DMS 273 (cell line): ENCODE data around the gene GPR78.
"Not testable (repeated sequence)": the region's sequence is repeated elsewhere in the genome, so short reads cannot be mapped to it uniquely, and the experiment has no call there.

Experiments
- DNase-seq: peaks from one replicate; lab custom pipeline; 2025; ENCODE audit not compliant: unreplicated experiment; lab: John Stamatoyannopoulos, UW

GPR78 gene

DNA sequence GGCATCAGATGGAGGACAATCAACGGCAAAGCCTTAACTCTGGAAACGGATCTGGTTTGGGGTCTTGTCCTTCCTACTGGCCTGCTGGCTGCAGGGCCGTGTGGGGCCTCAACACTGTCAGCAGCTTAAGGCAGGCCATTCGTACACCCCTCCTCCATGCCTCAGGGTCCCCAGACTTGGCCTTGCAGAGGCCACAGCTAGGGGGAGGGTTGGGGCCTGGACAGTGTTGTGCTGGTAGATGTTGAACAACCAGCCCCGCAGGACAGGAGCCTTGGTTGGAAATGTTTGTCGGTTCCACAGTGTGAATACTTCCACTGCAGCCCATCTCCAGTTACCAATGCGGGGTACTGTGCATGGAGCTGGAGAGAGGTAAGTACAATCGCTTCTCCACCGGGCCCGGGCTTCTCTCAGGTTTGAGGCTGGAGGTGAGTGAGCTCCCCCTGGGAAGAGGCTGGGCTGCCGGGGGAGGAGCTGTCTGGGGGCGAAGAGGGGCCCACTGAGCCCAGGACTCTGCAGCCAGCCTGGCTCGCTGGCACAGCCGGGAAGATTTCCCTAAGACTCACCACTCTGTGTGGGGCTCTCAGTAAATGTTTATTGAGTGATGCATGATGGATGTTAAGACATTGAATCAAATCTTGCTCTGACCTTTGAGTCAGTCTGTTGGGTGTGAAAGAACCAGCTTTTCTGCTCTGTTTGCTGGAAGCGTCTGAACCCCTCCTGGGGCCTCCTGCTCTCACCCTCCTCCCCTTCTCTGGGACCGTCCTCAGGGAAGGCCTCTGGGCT, 19.7 kb upstream of the GPR78 start:
- no peak for DNase-seq

GRCh38 chr4:8564595-8564994, 15.6 kb upstream of the GPR78 start:
- DNase-seq: no peak

GRCh38 chr4:8568068-8568668, 12.0 kb upstream of the GPR78 start:
- no peak for DNase-seq

DNA sequence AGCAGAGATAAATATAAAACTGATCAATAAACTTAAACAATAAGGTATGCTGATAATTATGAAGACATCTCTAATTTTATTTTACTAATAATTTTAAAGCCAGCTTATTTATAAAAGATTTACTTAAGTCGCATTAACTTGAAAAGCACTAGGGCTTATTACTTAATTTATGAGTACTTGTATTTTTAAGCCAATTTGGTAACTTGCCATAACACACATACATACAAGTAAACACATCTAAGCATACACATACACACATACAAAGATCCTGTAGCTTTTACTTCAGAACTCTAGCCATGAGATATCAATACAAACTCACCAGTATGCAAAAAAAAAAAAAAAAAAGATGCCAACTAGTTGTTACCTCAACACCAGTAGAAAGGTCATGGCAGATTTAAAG, 10.0 kb upstream of the GPR78 start:
- no peak for DNase-seq

DNA sequence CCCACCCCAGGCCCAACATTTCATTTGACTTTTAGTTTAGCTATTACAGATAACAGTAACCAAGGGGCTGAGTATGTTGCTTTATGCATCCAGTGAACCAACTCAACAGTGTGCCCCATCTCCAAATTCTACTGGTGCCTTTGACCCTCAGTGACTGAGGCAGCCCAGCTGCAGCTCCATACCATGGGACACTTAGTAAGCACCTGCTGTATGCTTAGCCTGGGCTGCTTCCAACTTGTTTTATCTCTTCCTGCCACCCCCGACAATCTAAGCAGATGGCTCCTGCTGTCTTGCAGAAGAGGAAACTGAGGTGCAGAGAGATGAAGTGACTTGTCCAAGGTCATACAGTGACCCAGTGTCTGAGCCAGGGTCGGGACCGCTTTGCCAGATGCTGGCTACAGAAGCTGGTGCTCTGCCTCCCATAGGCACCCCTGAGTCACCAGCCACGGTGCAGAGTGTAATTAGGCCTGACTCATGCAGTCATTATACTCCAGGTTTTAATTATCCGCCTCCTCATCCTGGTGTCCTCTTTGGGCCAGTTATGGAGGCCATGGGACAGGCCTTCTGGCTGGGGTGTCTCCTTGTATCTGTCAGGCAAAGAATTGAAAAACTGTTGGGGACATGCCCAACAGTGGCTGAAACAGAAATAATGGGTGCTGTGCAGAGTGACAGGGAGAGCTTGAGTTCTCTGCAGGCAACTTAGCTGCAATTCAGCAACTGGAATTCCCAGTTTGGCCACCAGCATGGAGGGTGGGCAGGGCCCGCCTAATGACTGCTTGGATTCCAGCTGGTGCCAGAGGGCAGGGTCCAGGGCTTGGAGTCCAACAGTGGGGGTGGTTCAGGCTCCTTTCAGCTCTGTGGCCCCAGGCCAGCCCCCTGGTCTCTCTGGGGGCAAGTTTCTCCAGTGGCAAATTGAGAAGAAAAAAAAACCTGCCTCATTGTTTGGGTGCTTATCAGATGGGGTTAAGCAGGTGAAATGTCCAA, 8.2 kb upstream of the GPR78 start:
- DNase-seq: no peak

DNA sequence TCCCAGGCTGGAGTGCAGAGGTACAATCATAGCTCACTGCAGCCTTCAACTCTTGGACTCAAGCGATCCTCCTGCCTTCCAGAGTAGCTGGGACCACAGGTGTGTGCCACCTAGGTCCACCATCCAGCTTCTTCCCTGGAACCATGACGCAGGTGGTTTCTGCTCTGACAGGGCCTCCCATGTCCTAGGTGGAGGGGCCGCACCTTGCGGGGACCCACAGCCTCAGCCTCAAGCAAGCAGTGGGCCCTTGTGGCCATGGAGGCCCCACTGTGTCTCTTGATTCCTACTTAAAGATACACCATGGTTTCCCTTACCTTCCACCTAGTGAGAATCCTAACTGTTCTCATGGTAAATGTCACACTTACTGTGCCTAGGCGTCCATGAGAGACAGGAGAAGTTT, 6.9 kb upstream of the GPR78 start:
- no peak for DNase-seq

- DNase-seq: no peak
These were observed 5.3 kb upstream of the GPR78 start for GRCh38 chr4:8574796-8575370.

DNA sequence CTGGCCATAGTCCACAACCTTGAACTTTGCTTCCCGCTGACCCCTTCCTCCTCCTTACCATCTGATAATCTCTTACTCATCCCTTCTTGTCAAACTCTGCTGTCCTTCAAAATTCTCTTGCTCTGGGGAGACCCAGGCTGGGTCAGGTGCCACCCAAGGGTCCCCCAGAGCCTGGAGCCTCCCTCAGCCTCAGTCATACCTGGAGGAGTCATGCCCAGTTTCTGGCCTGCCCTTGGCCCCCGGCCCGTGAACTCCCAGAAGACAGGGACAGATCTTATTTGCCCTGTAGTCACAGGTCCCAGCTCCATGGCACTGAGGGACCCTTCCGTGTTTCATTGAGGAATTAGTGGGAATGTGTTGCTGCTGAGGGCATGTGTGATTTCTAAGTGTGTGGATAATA, 4.7 kb upstream of the GPR78 start:
- DNase-seq: no peak

GRCh38 chr4:8576591-8576990, 3.6 kb upstream of the GPR78 start:
- DNase-seq: not testable (repeated sequence)

GRCh38 chr4:8577046-8577445, 3.1 kb upstream of the GPR78 start:
- DNase-seq: no peak

DNA sequence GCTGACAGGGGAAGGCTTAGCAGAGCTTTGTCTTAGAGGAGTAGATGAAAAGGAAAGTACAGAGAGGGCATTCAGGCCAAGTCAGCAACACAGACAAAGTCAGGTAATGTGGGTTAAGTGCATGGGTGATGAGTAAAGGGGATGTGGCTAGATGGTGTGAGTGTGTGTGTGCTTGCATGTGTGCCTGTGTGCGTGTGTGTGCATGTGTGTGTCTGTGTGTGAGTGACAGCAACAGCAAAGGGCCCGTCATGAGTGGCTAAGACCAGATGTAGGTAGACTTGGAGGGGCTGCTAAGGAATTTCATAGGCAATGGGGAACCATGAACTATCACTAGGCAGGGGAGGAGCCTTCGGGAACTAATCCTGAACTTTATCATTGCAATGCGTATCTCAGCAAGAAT, 2.2 kb upstream of the GPR78 start:
- DNase-seq: no peak

- no peak for DNase-seq
These were observed 1.5 kb upstream of the GPR78 start for GRCh38 chr4:8578717-8579116.

DNA sequence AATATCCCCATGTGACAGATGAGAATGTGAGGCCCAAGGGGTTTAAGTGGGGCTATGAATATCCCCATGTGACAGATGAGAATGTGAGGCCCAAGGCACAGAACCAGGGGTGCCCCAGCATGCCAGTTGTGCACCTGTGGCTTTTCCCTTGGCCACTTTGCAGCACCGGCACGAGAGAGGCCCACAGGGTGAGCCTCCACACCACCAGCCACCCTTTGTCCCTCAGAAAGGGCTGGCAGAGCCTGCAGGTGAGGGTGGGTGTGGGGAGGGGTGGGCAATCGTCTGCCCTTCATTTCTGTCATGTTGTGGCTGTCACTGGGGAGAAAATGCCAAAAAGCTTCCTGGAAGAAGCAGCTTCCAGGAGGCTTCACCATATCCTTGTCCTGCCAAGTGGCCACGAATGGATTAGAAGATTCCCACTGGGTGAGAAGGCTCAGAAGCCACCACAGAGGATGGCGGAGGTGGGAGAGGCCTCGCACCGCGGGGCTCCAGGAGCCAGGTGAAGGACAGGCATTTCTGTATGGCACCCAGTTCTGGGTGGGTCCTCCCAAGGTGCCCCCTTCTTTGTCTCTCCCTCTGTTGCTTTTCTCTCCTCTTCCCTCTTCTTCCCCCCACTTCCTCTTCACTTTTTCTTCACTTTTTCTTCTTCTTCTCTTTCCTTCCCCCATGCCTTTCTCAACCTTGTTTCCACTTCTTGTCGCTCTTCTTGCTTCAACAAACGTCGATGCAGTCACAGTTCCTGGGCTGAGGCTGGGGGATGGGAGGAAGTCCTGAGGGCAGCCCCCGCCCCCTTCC, 469 bp upstream of the GPR78 start:
- DNase-seq: no peak

- no peak for DNase-seq
These were observed 1.1 kb downstream of the GPR78 start for GRCh38 chr4:8581094-8581861.

- DNase-seq: no peak
These were observed 1.8 kb downstream of the GPR78 start for GRCh38 chr4:8582016-8582415.

DNA sequence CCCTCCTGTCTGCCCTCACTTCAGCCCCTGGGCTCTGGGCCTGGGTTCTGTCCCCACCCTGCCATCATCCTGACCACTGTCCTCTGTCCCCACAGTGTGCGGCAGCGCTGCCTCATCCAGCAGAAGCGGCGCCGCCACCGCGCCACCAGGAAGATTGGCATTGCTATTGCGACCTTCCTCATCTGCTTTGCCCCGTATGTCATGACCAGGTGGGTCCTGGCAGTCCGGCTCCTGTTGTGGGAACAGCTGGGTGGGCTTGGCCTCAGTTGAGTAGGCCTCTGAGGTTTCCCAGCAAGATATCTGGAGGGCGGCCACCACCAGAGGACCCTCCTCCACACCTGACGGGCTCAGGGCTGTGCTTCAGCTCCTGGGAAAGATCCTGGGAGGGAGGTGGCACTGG, 2.2 kb downstream of the GPR78 start:
- no peak for DNase-seq

GRCh38 chr4:8582941-8583654, 2.9 kb downstream of the GPR78 start:
- DNase-seq: no peak

DNA sequence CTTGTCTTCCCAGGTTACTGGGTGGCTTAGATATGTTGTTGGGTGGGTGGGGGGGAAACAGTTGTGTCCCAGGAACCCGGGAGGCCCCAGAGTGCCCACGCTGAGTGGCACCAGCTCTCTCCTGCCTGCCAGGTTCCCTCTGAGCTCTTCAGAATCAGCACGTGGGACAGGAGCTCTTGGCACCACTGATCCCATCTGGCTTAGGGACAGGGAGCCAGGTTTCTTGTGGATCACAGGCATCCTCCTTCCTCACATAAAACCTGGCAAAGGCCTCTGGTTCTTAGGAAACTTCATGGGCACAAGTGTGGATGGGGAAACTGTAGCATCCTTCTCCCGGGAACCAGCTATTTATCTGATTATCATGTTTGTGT, 3.4 kb downstream of the GPR78 start:
- peak; percentile 12 for DNase-seq

- peak; percentile 27 for DNase-seq
These were observed 5.0 kb downstream of the GPR78 start for GRCh38 chr4:8585186-8585585.
